ENCODE results near the gene MAGED1.

GRCh38 chrX:51891821-51892551 is 1.4 kb upstream of the MAGED1 start:
- no peak for TF ChIP-seq CTCF (conservative IDR thresholded peaks at IDR 0.05; ENCODE audit: low read depth, low read length)
- no peak for TF ChIP-seq EZH2 (IDR thresholded peaks at IDR 0.05; ENCODE audit: low read length, unreplicated experiment)
